Fibroblast of skin of scalp (primary cell): ENCODE measurements around the gene NEU4.
"Not testable (repeated sequence)": the region's sequence is repeated elsewhere in the genome, so short reads cannot be mapped to it uniquely, and the experiment has no call there.

Source experiments
- DNase-seq: peaks from one replicate; pipeline ENCODE4 v3.0.0-alpha.2; 2013

Gene NEU4

DNA sequence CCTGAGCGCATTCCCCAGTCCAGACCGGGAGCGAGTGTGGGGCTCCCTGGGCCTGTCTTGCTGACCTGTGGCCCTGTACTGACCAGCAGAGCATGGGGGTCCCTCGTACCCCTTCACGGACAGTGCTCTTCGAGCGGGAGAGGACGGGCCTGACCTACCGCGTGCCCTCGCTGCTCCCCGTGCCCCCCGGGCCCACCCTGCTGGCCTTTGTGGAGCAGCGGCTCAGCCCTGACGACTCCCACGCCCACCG lies 5.3 kb downstream of the NEU4 start:
- DNase-seq, result no peak

DNA sequence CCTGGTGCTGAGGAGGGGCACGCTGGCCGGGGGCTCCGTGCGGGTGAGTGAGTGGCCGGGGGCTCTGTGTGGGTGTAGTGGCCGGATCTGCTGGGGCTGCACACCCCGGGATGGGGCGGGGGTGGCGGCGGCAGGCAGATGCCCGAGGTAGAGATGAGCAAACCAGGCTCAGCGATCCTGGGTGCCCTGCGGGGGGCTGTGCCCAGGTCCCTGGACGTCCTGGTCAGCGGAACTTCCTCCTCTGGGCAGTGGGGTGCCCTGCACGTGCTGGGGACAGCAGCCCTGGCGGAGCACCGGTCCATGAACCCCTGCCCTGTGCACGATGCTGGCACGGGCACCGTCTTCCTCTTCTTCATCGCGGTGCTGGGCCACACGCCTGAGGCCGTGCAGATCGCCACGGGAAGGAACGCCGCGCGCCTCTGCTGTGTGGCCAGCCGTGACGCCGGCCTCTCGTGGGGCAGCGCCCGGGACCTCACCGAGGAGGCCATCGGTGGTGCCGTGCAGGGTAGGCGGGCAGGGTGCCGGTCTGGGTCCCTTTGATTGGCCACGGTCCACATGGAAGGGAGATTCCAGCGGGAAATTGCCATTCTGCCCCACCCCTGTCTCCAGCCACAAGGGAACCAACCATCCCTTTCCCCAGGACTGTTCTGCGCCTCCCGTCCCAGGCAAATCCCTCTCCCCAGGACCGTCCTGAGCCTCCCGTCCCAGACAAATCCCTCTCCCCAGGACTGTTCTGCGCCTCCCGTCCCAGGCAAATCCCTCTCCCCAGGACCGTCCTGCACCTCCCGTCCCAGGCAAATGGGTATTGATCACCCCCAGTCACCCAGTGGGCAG lies 5.9 kb downstream of the NEU4 start:
- no peak for DNase-seq

DNA sequence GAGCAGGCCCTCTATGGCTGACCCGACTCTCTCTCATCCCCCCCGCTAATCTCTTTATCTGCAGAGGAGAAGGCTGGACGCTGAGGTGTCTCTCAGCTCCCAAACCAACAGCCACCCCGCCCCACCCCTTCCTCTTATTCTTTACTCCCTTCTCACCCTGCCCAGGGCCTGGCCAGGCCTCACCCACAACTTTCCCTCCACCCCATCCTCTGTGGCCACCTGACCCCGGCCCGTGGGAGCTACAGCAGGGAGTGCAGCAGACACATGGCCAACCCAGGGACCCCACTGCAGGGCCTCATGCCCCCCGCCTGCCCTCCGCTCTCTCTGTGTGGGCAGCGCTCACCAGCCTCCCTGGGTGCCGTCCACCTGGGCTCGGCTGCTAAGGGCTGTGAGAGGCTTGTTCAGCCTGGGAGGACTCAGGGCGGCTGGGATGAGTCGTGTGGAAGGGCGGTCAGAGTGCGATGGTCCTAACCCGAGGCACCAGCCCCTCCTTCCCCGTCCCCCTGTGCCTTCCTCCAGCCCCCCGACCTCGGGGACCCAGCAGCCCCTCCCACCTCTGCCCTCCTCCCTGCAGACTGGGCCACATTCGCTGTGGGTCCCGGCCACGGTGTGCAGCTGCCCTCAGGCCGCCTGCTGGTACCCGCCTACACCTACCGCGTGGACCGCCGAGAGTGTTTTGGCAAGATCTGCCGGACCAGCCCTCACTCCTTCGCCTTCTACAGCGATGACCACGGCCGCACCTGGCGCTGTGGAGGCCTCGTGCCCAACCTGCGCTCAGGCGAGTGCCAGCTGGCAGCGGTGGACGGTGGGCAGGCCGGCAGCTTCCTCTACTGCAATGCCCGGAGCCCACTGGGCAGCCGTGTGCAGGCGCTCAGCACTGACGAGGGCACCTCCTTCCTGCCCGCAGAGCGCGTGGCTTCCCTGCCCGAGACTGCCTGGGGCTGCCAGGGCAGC lies 6.8 kb downstream of the NEU4 start:
- DNase-seq, result no peak

DNA sequence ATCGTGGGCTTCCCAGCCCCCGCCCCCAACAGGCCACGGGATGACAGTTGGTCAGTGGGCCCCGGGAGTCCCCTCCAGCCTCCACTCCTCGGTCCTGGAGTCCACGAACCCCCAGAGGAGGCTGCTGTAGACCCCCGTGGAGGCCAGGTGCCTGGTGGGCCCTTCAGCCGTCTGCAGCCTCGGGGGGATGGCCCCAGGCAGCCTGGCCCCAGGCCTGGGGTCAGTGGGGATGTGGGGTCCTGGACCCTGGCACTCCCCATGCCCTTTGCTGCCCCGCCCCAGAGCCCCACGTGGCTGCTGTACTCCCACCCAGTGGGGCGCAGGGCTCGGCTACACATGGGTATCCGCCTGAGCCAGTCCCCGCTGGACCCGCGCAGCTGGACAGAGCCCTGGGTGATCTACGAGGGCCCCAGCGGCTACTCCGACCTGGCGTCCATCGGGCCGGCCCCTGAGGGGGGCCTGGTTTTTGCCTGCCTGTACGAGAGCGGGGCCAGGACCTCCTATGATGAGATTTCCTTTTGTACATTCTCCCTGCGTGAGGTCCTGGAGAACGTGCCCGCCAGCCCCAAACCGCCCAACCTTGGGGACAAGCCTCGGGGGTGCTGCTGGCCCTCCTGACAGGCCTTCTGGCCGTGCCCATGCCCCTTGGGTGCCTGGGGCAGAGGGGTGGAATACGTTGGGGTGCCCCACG lies 7.6 kb downstream of the NEU4 start:
- no peak for DNase-seq

DNA sequence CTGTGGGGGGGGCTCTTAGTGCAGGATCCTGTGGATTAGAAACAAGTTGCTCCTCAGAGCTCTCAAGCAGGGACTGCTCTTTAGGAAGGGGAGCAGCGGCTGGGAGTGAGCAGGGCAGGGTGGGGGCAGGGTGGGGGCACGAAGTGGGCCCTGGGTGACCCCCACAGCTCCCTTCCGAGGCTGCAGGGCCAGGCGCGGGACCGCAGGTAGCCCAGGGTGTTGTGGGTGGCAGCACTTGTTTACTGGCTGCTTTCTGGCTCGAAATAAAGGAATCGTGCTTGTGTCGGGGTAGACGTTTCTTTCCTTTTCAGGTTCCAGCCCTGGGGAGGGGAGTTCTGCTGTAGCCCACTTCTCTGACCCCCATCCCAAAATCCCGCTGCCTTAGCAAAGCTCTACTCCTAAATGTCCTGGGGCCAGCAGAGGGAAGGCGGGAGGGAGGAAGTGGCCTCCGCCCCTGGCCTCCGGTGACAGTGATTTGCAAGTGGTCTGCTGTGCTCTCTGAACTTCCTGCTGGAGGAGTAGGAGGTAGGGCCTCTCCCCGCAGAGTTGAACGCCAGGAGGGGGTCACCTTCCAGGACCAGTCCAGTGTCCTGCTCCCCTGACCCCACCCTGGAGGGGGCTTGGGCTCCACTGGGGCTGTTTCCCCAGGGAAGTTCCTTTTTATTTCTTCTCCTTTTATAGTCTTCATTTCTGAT lies 8.3 kb downstream of the NEU4 start:
- no peak for DNase-seq

DNA sequence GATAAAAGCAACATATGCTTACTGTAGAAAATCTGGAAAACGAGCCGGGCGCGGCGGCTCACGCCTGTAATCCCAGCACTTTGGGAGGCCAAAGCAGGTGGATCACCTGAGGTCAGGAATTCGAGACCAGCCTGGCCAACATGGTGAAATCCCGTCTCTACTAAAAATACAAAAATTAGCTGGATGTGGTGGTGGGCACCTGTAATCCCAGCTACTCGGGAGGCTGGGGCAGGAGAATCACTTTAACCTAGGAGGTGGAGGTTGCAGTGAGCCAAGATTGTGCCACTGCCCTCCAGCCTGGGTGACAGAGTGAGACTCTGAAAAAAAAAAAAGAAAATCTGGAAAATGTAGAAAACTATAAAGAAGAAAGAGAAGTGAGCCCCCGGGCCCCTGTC lies 8.8 kb downstream of the NEU4 start:
- not testable (repeated sequence) for DNase-seq

DNA sequence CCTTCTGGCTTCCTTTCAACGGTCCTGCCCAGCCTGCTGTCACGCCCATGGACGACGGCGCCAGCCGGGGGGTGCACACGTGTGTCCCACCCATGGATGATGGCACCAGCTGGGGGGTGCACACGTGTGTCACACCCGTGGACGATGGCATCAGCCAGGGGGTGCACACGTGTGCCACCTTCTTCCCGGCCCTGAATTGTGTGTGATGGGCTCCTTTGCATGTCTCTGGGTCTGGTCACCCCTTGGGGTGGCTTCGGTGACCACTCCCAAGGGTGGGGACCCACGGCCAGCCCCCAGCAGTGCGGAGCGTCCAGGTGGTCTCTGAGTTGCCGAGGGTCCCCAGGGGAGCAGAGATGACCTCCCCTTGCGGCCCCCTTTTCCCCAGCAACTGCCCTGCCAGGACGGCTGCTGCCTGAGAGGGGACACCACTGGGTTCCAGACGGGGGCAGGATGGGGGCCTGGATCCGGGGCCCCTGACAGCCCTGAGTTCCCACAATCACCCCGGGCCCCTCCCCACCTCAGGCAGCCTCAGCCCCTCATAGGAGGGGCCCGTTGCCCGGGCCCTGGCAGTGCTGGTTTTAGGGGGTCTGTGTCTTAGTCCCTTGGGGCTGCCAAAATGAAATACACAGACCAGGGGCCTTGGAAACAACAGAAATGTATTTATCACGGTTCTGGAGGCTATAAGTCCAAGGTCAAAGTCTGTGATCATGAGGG lies 9.4 kb downstream of the NEU4 start:
- DNase-seq, result no peak

DNA sequence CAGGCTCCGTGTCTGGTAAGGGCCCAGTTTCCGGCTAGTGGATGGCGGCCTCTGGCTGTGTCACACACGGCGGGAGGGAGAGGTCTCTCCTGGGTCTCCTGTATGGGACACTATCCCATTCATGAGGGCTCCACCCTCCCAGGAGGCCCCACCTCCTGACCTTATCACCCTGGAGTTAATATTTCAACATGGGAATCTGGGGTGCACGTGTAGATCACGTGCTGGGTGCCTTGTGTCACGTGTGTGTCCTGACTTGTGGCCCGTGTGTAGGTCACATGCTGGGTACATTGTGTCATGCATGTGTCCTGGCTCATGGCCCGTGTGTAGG lies 9.9 kb downstream of the NEU4 start:
- no peak for DNase-seq

DNA sequence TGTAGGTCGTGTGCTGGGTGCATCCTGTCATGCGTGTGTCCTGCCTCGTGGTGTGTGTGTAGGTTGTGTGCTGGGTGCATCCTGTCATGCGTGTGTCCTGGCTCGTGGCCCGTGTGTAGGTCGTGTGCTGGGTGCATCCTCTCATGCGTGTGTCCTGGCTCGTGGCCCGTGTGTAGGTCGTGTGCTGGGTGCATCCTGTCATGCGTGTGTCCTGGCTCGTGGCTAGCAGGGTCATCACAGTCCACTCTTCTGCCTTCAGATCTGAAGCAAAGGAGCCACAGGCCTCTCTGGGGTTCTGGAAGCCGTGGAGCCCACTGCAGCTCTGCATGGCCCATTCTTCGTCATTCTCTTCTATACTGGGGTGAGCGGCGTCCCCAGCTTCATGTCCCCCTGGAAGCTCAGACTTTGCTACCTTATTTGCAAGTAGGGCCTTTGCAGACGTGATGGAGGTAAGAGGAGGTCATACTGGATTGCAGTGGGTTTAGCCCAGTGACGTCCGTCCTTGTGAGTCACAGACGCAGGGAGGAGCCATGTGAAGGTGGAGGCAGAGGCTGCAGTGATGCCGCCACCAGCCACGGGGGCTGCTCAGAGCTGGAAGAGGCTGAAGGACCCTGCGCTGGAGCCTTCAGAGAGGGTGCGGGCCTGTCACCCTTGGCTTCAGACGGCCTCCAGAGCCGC lies 11.1 kb downstream of the NEU4 start:
- DNase-seq, result not testable (repeated sequence)

DNA sequence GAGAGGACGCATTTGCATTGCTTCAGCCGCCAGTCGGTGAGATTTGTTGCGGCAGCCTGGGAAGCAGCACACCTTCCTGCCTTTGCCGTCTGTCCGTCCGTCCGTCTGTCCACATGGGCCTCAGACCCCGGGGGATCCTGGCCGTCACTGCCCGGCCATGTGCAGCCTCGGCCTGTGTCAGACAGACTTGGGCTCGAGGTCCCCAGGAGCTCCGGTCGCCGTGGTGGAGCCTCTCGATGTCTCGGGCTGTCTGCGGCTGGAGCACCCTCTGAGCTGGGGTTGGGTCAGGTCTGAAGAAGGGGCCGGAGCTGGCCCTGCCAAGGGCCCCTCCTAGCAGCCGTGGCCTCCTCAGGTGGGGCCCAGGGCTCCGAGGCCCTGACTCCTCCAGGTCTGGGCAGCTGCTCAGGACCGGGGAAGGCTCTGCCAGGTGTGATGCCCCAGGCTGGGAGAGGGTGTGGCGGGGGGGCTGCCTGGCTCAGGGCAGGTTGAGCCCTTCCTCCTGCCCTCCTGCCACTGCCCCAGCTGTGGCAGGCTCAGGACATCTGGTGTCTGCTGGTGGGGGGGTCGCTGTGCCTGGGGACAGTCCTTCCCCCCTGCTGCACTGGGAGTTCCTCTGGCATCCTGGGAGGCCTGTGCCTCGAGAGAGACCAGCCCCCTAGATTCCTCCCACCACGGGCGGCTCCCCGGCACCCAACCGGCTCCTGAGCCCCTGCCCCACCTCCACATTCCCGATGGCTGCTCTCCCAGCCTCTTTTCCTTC lies 11.8 kb downstream of the NEU4 start:
- DNase-seq, result no peak

DNA sequence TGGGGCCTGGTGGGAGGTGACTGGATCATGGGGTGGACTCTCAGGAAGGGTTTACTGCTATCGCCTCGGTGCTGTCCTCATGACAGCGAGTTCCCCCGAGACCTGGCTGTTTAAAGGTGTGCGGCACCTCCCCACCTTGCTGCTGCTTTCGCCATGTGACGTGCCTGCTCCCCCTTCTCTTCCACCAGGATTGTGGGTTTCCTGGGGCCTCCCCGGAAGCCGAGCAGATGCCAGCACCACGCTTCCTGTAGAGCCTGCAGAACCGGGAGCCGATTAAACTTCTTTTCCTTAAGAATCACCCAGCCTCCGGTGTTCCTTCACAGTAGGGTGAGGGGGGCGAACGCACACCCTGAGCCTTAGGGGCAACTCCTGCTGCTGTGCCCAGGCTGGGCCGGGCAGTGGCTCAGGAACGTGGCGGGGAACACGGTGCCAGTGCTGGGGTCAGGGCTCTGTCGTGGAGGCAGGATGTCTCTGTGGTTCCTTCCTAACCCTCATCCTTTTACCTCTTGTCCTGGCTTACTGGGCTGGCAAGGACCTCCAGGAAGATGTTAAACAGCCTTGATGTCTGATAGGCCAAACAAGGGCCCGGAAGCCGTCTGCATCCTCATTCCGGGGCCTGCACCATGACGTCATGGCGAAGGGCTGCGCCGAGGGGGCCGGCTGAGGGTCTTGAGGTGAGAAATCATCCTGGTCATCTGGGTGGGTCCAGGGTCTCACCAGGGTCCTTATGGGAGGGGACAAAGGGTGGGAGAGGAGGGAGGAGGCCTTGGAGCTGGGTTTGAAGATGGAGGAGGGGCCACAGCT lies 12.7 kb downstream of the NEU4 start:
- no peak for DNase-seq

DNA sequence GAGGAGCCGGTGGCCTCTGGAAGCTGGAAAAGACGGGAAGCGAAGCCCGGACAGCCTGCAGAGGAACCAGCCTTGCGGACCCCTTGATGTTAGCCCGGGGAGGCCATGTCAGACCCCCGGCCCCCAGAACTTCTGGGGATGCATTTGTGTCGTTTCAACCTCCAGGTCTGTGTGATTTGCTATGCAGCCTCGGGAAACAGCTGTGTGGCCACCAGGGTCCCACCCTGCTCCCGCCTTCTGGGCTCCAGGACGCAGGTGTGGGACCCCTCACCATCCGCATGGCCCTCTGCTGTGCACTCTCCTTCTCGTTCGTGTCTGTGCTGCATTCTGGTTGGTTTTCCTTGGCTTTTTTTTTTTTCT lies 13.3 kb downstream of the NEU4 start:
- DNase-seq, result no peak

DNA sequence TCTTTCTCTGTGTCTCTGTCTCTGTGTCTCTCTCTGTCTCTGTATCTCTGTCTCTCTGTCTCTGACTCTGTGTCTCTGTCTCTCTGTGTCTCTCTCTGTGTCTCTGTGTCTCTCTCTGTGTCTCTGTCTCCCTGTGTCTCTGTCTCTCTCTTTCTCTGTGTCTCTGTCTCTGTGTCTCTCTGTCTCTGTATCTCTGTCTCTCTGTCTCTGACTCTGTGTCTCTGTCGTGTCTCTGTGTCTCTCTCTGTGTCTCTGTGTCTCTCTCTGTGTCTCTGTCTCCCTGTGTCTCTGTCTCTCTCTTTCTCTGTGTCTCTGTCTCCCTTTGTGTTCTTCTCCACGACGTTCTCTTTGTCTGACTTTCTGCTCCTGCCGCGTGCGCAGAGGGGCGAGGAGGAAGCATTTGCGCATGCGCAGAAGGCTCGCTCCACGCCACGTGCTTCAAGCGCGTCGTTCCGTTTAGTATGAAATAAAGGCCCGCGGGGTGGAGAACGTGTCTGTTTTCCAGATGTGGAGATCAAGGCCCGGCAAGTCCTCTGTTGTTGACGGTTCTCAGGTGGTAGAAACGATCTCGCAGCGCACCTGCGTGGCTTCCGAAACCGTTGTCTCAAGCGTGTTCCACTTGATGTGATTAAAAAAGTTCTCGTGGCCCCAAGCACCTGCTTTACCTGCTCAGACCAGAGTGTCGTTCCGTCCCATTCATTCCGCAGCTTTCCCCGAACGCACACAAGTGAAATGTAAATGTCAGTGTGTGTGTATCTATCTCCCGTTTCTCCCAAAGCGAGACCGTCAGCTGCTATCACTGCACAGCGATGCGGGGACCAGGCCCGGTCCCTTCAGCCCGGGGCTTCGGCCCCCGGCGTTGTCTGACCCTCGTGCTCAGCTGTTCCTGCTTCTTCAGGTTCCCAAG lies 14.8 kb downstream of the NEU4 start:
- not testable (repeated sequence) for DNase-seq

DNA sequence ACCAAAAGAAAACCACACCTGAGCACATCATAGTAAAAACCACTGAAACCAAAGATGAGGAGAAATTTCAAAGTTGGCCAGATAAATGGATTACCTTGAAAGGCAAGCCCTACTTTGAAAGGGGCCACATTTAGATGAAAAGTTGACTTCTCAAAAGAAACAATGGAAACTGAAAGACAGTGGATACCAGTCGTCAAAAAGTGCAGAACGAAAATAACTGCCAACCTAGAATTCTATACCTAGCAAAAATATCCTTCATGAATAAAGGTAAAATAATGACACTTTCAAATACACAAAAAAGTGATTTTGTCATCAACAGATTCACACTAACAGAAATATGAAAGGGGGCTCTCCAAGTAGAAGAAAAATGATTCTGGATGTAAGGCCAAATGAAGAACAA lies 18.4 kb downstream of the NEU4 start:
- no peak for DNase-seq

DNA sequence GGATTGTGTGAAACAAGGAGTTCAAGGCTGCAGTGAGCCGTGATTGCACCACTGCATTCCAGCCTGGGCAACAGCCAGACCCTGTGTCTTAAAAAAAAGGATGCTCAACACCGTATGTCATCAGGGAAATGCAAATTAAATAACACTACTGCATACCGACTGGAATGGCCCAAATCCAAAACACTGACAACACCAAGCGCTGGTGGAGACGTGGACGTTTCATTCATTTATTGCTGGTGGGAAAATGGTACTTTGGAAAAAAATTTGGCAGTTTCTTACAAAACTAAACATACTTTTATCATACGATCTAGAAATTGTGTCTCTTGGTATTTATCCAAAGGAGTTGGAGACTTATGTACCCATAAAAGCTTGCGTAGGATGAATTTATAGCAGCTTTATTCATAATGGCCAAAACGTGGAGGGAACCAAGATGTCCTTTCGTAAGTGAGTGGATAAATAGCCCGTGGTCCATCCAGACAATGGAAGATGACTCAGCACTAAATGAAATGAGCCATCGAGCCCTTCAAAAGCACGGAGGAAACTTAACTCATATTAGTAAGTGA lies 24.2 kb downstream of the NEU4 start:
- peak; percentile 64 for DNase-seq

DNA sequence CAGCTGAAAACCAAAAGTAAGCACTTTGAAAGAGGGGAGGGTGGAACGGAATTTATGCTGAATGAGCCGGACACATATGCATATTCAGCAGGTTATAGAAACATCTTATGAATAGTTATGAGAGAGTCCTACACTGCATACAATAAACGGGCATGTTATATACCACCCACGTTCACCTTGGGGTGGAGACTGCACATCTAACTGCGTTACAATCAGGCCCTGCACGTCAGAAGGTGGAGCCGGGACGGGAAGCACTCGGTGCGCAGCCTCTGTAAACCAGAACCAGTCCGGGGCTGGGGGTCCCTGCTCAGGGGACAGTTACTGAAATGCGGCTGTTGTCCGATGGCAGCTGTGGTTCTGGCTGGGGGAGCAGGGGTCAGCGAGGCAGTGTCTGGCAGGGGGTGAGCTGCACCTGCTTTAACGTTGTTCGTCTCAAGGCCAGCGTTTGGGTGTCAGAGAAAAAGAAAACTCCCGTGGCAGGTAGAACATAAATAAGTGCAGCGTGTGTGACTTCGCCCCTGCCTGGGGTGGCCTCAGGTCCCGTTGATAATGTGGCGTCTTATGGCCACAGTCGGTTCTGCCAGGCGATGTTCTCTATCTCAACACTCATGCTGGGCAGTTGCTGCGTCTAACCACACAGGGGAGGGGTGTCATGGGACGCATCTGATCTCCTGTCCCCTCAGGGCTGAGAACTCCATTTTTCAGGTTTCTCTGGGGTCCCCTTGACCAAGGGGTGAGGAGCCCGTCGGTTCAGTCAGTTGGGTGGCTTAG lies 24.9 kb downstream of the NEU4 start:
- DNase-seq, result not testable (repeated sequence)

DNA sequence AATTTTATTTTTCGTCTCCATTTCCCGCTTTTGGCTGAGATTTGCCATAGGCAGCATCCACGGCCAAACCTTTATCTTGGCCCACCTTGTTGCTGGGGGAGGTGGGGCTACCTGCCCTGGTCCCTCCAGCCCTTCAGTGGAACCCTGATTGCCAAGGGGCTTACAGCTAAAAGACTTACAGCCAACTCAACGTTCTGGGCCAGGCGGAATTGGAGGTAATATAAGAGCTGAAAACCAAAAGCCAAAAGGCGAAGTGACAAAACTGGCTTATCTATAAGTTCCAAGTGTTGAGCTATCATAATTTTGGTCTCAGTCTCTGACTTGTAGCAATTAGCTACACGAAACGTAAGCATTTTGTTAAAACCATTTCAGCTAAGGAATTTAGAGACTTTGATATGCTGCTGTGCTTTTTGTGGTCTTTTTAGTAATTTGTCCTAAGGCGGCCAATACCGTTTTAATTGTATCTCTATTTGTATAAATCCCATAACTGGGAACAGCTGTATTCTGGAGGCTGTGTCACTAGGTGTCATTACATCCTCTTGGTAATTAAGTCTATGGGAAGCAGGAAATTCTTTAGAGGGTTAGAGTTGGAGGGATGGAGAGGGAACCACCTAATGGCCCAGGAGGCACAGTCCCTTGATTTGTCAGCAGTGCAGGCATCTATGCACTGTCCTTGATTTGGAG lies 25.7 kb downstream of the NEU4 start:
- DNase-seq, result no peak
